HepG2 (cell line): Measurements from ENCODE around the gene ZNF547. TPM values are rescaled to one million over a fixed set of nuclear protein-coding genes. Genes with fewer than 3 reads are reported as not detected.

Experiments
- AGO2 ChIP-seq: fragments of 200-400 bp; formaldehyde crosslinking; optimal IDR thresholded peaks from 2 replicates; pipeline ENCODE3; 2017; ENCODE audit warnings: mild to moderate bottlenecking, low read depth, low read length, moderate library complexity
- GLMP ChIP-seq: sonication (generic); formaldehyde crosslinking; IDR thresholded peaks from 2 replicates; pipeline ENCODE4 v1.9.0; 2021; ENCODE audit warnings: missing genetic modification reagents, mild to moderate bottlenecking, borderline replicate concordance
- HCFC1 ChIP-seq: fragments of 150-350 bp; IDR thresholded peaks from 2 replicates; pipeline ENCODE4 v1.6.1; 2014; ENCODE audit warnings: low read depth, low read length
- LRRFIP1 ChIP-seq: sonication (generic); formaldehyde crosslinking; conservative IDR thresholded peaks from 2 replicates; pipeline ENCODE4 v1.4.0; 2020; ENCODE audit warnings: missing genetic modification reagents
- MED13 ChIP-seq: sonication (generic); formaldehyde crosslinking; IDR thresholded peaks from 2 replicates; pipeline ENCODE4 v1.5.0; 2020; ENCODE audit warnings: missing genetic modification reagents
- PAF1 ChIP-seq: IDR thresholded peaks from 2 replicates; pipeline ENCODE4 v1.6.1; 2016; ENCODE audit warnings: missing genetic modification reagents, missing compliant biosample characterization
- PAX8 ChIP-seq: sonication (generic); formaldehyde crosslinking; IDR thresholded peaks from 2 replicates; pipeline ENCODE4 v1.8.0; 2022; ENCODE audit warnings: mild to moderate bottlenecking, missing genetic modification reagents, borderline replicate concordance
- PCBP1 ChIP-seq: fragments of 200-400 bp; formaldehyde crosslinking; IDR thresholded peaks from 2 replicates; pipeline ENCODE4 v1.6.1; 2017; ENCODE audit warnings: mild to moderate bottlenecking, low read depth, low read length, borderline replicate concordance
- POLR2G ChIP-seq: fragments of 200-400 bp; formaldehyde crosslinking; IDR thresholded peaks from 2 replicates; pipeline ENCODE4 v1.6.1; 2018; ENCODE audit warnings: mild to moderate bottlenecking, low read depth, low read length, moderate library complexity
- TOPORS ChIP-seq: sonication (generic); formaldehyde crosslinking; IDR thresholded peaks from 2 replicates; pipeline ENCODE4 v1.8.0; 2023; ENCODE audit warnings: mild to moderate bottlenecking, missing genetic modification reagents
- ZNF143 ChIP-seq: sonication (generic); formaldehyde crosslinking; IDR thresholded peaks from 2 replicates; pipeline ENCODE4 v1.4.0; 2020; ENCODE audit warnings: missing genetic modification reagents
- ZNF232 ChIP-seq: sonication (generic); formaldehyde crosslinking; IDR thresholded peaks from 2 replicates; pipeline ENCODE4 v1.4.0; 2020; ENCODE audit warnings: missing genetic modification reagents, borderline replicate concordance
- ZNF3 ChIP-seq: IDR thresholded peaks from 2 replicates; pipeline ENCODE4 v1.7.0; 2017; ENCODE audit warnings: inconsistent platforms
- ZNF512B ChIP-seq: sonication (generic); formaldehyde crosslinking; IDR thresholded peaks from 2 replicates; pipeline ENCODE4 v1.5.1; 2020; ENCODE audit warnings: missing genetic modification reagents, mild to moderate bottlenecking, borderline replicate concordance
- ZNF550 ChIP-seq: sonication (generic); formaldehyde crosslinking; IDR thresholded peaks from 2 replicates; pipeline ENCODE4 v1.4.0; 2020; ENCODE audit warnings: mild to moderate bottlenecking, missing genetic modification reagents, borderline replicate concordance
- ZNF749 ChIP-seq: sonication (generic); formaldehyde crosslinking; IDR thresholded peaks from 2 replicates; pipeline ENCODE4 v1.8.0; 2022; ENCODE audit warnings: mild to moderate bottlenecking, missing genetic modification reagents, moderate library complexity, borderline replicate concordance
- ZSCAN30 ChIP-seq: sonication (generic); formaldehyde crosslinking; IDR thresholded peaks from 2 replicates; pipeline ENCODE4 v1.5.0; 2020; ENCODE audit warnings: mild to moderate bottlenecking, missing genetic modification reagents
- polyA plus RNA-seq, 8 experiments: library from polyadenylated mRNA; depleted of rRNA in 3 of 8; stranded (reverse) in 7 of 8; unstranded in 1 of 8; fragments of >200 nt; fragmentation: Illumina TruSeq in 4 of 8; extraction: Trizol in 4 of 8; gene quantifications; 2 replicates each; pipeline versions ENCODE4 v1.2.1 to v1.2.3, GENCODE V29; 2011 to 2016; ENCODE audit warnings: low read depth in 4 of 8, missing spikeins in 1 of 8, mixed read lengths in 1 of 8; ENCODE audit not compliant: insufficient read depth in 1 of 8
- total RNA-seq, 5 experiments: library from RNA; depleted of rRNA; stranded (reverse); fragments of >200 nt; fragmentation: Illumina TruSeq; extraction: Trizol; gene quantifications; 2 replicates each; pipeline ENCODE4 v1.2.3, GENCODE V29; 2016; ENCODE audit warnings: low read depth in 1 of 5
- TF ChIP-seq, protein P1 (sequence below), 2 experiments: sonication (generic) in 1 of 2; formaldehyde crosslinking in 1 of 2; IDR thresholded peaks; 2 replicates each; pipeline versions ENCODE4 v1.4.0 to v1.6.1; 2018 to 2020; ENCODE audit warnings: missing genetic modification reagents in 2 of 2, borderline replicate concordance in 1 of 2, low read depth in 1 of 2, mild to moderate bottlenecking in 1 of 2, missing biosample characterization in 1 of 2

ZNF547 gene
- total and polyA plus RNA-seq, 2 of the 13 experiments (the other 11 are each of a cell fraction or from before 2014, with no cell fraction given): 2.0 to 2.6 TPM

DNA sequence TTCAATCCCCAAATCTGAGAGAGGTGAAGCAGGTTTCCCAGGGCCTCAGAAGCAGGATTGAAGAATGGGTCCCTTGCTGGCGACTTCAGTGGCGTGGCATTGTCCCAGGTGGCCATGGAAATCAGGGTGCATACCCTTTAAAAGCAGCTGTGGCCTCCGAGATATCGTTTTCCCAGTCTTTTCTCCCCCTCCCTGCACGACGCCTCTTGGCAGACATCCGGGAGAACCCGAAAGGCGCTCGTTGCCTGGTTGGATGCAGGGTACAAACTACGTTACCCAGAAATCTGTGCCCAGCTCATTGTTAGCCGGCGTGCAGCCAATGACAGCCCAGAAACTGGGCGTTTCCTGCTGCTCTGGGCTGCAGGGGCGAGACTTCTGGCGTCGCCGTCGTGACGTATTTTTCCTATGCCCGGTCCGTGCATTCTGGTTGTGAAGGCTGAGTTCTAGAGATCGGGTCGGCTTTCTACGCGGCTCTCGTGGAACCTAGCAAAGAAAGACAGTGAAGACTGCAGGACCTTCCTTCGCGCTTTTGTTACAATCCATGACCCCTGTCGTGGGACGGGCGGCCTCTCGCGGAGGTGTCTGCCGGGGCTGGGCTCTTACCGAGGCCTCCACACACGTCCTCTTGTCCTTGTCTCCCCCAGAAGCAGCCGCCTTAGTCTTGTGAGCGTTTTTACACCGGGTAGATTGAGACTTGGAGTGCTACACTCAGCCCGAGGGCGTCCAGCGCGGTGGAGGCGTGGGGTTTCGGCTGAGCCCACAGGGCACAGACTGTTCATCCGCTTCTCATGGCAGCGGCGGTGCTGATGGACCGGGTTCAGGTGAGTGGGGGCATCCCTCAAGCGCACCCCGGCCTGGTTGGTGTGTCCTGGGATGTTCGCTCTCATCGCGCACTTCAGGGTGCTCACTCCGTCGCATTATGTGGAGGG is 12.2 kb upstream of the ZNF547 start, which contains the start of gene ZNF304 (continued):
- TF ChIP-seq, protein P1, sequence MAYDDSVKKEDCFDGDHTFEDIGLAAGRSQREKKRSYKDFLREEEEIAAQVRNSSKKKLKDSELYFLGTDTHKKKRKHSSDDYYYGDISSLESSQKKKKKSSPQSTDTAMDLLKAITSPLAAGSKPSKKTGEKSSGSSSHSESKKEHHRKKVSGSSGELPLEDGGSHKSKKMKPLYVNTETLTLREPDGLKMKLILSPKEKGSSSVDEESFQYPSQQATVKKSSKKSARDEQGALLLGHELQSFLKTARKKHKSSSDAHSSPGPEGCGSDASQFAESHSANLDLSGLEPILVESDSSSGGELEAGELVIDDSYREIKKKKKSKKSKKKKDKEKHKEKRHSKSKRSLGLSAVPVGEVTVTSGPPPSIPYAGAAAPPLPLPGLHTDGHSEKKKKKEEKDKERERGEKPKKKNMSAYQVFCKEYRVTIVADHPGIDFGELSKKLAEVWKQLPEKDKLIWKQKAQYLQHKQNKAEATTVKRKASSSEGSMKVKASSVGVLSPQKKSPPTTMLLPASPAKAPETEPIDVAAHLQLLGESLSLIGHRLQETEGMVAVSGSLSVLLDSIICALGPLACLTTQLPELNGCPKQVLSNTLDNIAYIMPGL (CRISPR knock-in tag; IDR thresholded peaks at IDR 0.05; ENCODE audit: borderline replicate concordance in 1 of 2, low read depth in 1 of 2): peak; percentile 27 to 63; a peak in 3 of 4 replicates
- TF ChIP-seq PCBP1 (no peak), PAX8 (CRISPR knock-in tag) (0 out of 2 replicates have a peak, but pooled peaks have one; percentile 70), GLMP (CRISPR knock-in tag) (no peak), ZNF3 (CRISPR knock-in tag) (no peak), POLR2G (peak; percentile 85), PAF1 (CRISPR knock-in tag) (no peak), ZSCAN30 (CRISPR knock-in tag) (peak; percentile 47; the same call in 1 of the 2 replicates), TOPORS (CRISPR knock-in tag) (peak; percentile 5; the same call in 1 of the 2 replicates), ZNF512B (CRISPR knock-in tag) (no peak), ZNF232 (CRISPR knock-in tag) (no peak), MED13 (CRISPR knock-in tag) (no peak), ZNF143 (peak; percentile 96), LRRFIP1 (CRISPR knock-in tag) (no peak), ZNF749 (CRISPR knock-in tag) (no peak), AGO2 (peak; percentile 43), ZNF550 (CRISPR knock-in tag) (no peak), HCFC1 (peak; percentile 88)
